Activated CD8-positive, alpha-beta T cell treated with anti-CD3 and anti-CD28 coated beads for 36 hours (primary cell): ENCODE measurements around the gene KIAA2012. TPM values are rescaled to one million over a fixed set of nuclear protein-coding genes. Genes with fewer than 3 reads are reported as not detected.

Source experiments
- ATAC-seq: fragments of 200-7000 bp; cut with Tn5 transposase; one replicate; pipeline ENCODE4 v1.10.0; 2021; ENCODE audit warnings: mild to moderate bottlenecking, moderate library complexity
- CTCF ChIA-PET: fragments of 350-600 bp; sonication (Branson Sonifier 250); formaldehyde crosslinking; loops from one replicate; lab custom pipeline; 2021; ENCODE audit warnings: antibody characterized with exemption; lab: Charles Lee
- POLR2A ChIA-PET: fragments of 350-600 bp; sonication (Branson Sonifier 250); formaldehyde crosslinking; loops from one replicate; lab custom pipeline; 2021; ENCODE audit warnings: antibody characterized with exemption; lab: Charles Lee
- DNase-seq: peaks from one replicate; pipeline ENCODE4 v3.0.0-alpha.2; 2020
- H3K27ac Mint-ChIP-seq: one replicate; pipeline ENCODE4 v1.8.0; 2021; ENCODE audit warnings: mild to moderate bottlenecking, mixed read lengths
- H3K27me3 Mint-ChIP-seq: one replicate; pipeline ENCODE4 v1.8.0; 2021; ENCODE audit warnings: mixed read lengths
- H3K36me3 Mint-ChIP-seq: one replicate; pipeline ENCODE4 v1.8.0; 2021; ENCODE audit warnings: low read depth, mixed read lengths
- H3K4me1 Mint-ChIP-seq: one replicate; pipeline ENCODE4 v1.8.0; 2021; ENCODE audit warnings: low read depth, mixed read lengths
- H3K4me3 Mint-ChIP-seq: one replicate; pipeline ENCODE4 v1.8.0; 2021; ENCODE audit warnings: mild to moderate bottlenecking, moderate library complexity, mixed read lengths
- H3K9me3 Mint-ChIP-seq: one replicate; pipeline ENCODE4 v1.8.0; 2021; ENCODE audit warnings: mixed read lengths
- CTCF ChIP-seq: fragments of 200-600 bp; IDR thresholded peaks from one replicate; pipeline ENCODE4 v1.8.0; 2022; ENCODE audit warnings: antibody characterized with exemption, mild to moderate bottlenecking
- intact Hi-C: fragments of 100-400 bp; cut with micrococcal nuclease; formaldehyde crosslinking; loops from one replicate; pipeline ENCODE4 v1.10.0; 2022
- total RNA-seq, 2 experiments: library from RNA; stranded (reverse); gene quantifications; one replicate each; pipeline ENCODE4 v1.2.3, GENCODE V29; 2021

Gene KIAA2012
- total RNA-seq, 2 experiments from 2014 or later = not detected

- Mint-ChIP-seq H3K4me3 (peak overlapping the region; percentile 77), H3K27ac (peak overlapping the region; percentile 14), H3K4me1 (peaks cover 6% of the 10 kb centered on the region), H3K27me3 (peaks cover 27% of the 10 kb centered on the region), H3K36me3 (no peaks in the 10 kb centered on the region), H3K9me3 (no peaks in the 10 kb centered on the region)
- peak; percentile 47 for DNase-seq
- peak; percentile 7 for ATAC-seq
- no peak for TF ChIP-seq CTCF
- ChIA-PET POLR2A (interaction anchor here (0.6 kb wide), 1 partner anchor 937 kb away, joined by 3 read pairs; no protein-coding TSS in a partner anchor), CTCF (interaction anchor here (0.8 kb wide), 1 partner anchor 30 kb away, joined by 3 read pairs; no protein-coding TSS in a partner anchor)
- intact Hi-C loops = no loop called here
Measured at GRCh38 chr2:202034249-202035088, 38.6 kb upstream of the KIAA2012 start.

GRCh38 chr2:202035089-202035940, 37.7 kb upstream of the KIAA2012 start:
- peak; percentile 53 for DNase-seq
- Mint-ChIP-seq H3K36me3 (no peaks in the 10 kb centered on the region), H3K27me3 (peaks cover 34% of the 10 kb centered on the region), H3K27ac (no peak overlapping the region), H3K4me1 (peaks cover 6% of the 10 kb centered on the region), H3K4me3 (no peak overlapping the region), H3K9me3 (no peaks in the 10 kb centered on the region)
- intact Hi-C loops = no loop called here
- ChIA-PET CTCF (interaction anchor here (0.8 to 0.9 kb wide), 2 partner anchors 21 to 30 kb away, joined by 3 read pairs; no protein-coding TSS in a partner anchor), POLR2A (no interaction called here)
- TF ChIP-seq CTCF = no peak
- ATAC-seq = no peak

GRCh38 chr2:202035941-202036372, 37.1 kb upstream of the KIAA2012 start:
- intact Hi-C loops = no loop called here
- DNase-seq (no peak), ATAC-seq (no peak)
- ChIA-PET CTCF (interaction anchor here (0.9 kb wide), 1 partner anchor 21 kb away, joined by 3 read pairs; no protein-coding TSS in a partner anchor), POLR2A (no interaction called here)
- Mint-ChIP-seq H3K9me3 (no peaks in the 10 kb centered on the region), H3K4me3 (no peak overlapping the region), H3K36me3 (no peaks in the 10 kb centered on the region), H3K4me1 (peaks cover 6% of the 10 kb centered on the region), H3K27ac (no peak overlapping the region), H3K27me3 (peaks cover 38% of the 10 kb centered on the region)
- TF ChIP-seq CTCF = no peak

GRCh38 chr2:202036601-202037037, 36.4 kb upstream of the KIAA2012 start:
- no peak for DNase-seq
- no peak overlapping the region for H3K4me3 Mint-ChIP-seq
- H3K27me3 Mint-ChIP-seq = peaks cover 37% of the 10 kb centered on the region
- CTCF ChIA-PET = no interaction called here
- no peak for ATAC-seq
- intact Hi-C loops = no loop called here
- no peak for TF ChIP-seq CTCF
- peaks cover 6% of the 10 kb centered on the region for H3K4me1 Mint-ChIP-seq
- no peak overlapping the region for H3K27ac Mint-ChIP-seq
- no peaks in the 10 kb centered on the region for H3K9me3 Mint-ChIP-seq
- H3K36me3 Mint-ChIP-seq = no peaks in the 10 kb centered on the region
- POLR2A ChIA-PET = no interaction called here
